Immature natural killer cell (primary cell): ENCODE results near the gene ADRA1B. TPM values are rescaled to one million over a fixed set of nuclear protein-coding genes. Genes with fewer than 3 reads are reported as not detected.
"Not testable (repeated sequence)": the region's sequence is repeated elsewhere in the genome, so short reads cannot be mapped to it uniquely, and the experiment has no call there.

ENCODE experiments used
- DNase-seq, 3 donors: peaks; one replicate each; pipeline ENCODE4 v3.0.0; 2022; ENCODE audit warnings: mixed read lengths in 1 of 3
- H3K27ac Mint-ChIP-seq, 6 donors: one replicate each; pipeline ENCODE4 v1.8.0; 2020; ENCODE audit warnings: mixed read lengths in 6 of 6, mild to moderate bottlenecking in 5 of 6, inconsistent platforms in 4 of 6, moderate library complexity in 3 of 6
- H3K27me3 Mint-ChIP-seq, 3 donors: one replicate each; pipeline ENCODE4 v1.8.0; 2020 to 2021; ENCODE audit warnings: low read depth in 3 of 3, mild to moderate bottlenecking in 3 of 3, mixed read lengths in 3 of 3, moderate library complexity in 3 of 3, inconsistent platforms in 1 of 3
- H3K36me3 Mint-ChIP-seq, 3 donors: one replicate each; pipeline ENCODE4 v1.8.0; 2020; ENCODE audit warnings: mixed read lengths in 3 of 3, inconsistent platforms in 2 of 3, mild to moderate bottlenecking in 2 of 3
- H3K4me1 Mint-ChIP-seq, 2 donors: one replicate each; pipeline ENCODE4 v1.8.0; 2020; ENCODE audit warnings: inconsistent platforms in 2 of 2, mild to moderate bottlenecking in 2 of 2, mixed read lengths in 2 of 2, moderate library complexity in 1 of 2
- H3K4me3 Mint-ChIP-seq, 5 donors: one replicate each; pipeline ENCODE4 v1.8.0; 2020; ENCODE audit warnings: mild to moderate bottlenecking in 5 of 5, mixed read lengths in 5 of 5, inconsistent platforms in 3 of 5, moderate library complexity in 3 of 5
- H3K9me3 Mint-ChIP-seq, 6 donors: one replicate each; pipeline ENCODE4 v1.8.0; 2020; ENCODE audit warnings: mild to moderate bottlenecking in 6 of 6, mixed read lengths in 6 of 6, inconsistent platforms in 4 of 6, moderate library complexity in 3 of 6
- polyA plus RNA-seq, 3 donors: library from polyadenylated mRNA; unstranded; fragments of 300-500 nt; fragmentation: Illumina TruSeq; gene quantifications; one replicate each; pipeline ENCODE4 v1.2.3, GENCODE V29; 2021

Gene ADRA1B
- polyA plus RNA-seq, 3 donors from 2014 or later = not detected

GRCh38 chr5:159951834-159952233, 35.6 kb downstream of the ADRA1B start:
- DNase-seq = no peak
- H3K27me3 Mint-ChIP-seq = peaks cover 4 to 11% (median 6%) of the 10 kb centered on the region in 3 donors
- H3K4me1 Mint-ChIP-seq = no peaks in the 10 kb centered on the region
- H3K27ac Mint-ChIP-seq = no peak overlapping the region
- H3K36me3 Mint-ChIP-seq = no peaks in the 10 kb centered on the region
- H3K4me3 Mint-ChIP-seq = no peak overlapping the region
- H3K9me3 Mint-ChIP-seq = no peaks in the 10 kb centered on the region

GRCh38 chr5:159953609-159954008, 37.3 kb downstream of the ADRA1B start:
- no peak for DNase-seq
- Mint-ChIP-seq H3K4me3 (no peak overlapping the region), H3K4me1 (no peaks in the 10 kb centered on the region), H3K9me3 (no peaks in the 10 kb centered on the region), H3K36me3 (no peaks in the 10 kb centered on the region), H3K27ac (no peak overlapping the region), H3K27me3 (peaks cover 4 to 13% (median 6%) of the 10 kb centered on the region in 3 donors)

- Mint-ChIP-seq H3K4me3 (no peak overlapping the region), H3K9me3 (no peaks in the 10 kb centered on the region), H3K4me1 (no peaks in the 10 kb centered on the region), H3K36me3 (no peaks in the 10 kb centered on the region), H3K27me3 (peaks cover 4 to 13% (median 6%) of the 10 kb centered on the region in 3 donors), H3K27ac (no peak overlapping the region)
- DNase-seq = no peak
Observed at GRCh38 chr5:159955056-159955624, 38.9 kb downstream of the ADRA1B start.

GRCh38 chr5:159956074-159956473, 39.8 kb downstream of the ADRA1B start:
- no peak for DNase-seq
- peaks cover 3 to 13% (median 6%) of the 10 kb centered on the region in 3 donors for H3K27me3 Mint-ChIP-seq
- no peaks in the 10 kb centered on the region for H3K4me1 Mint-ChIP-seq
- no peak overlapping the region for H3K4me3 Mint-ChIP-seq
- no peak overlapping the region for H3K27ac Mint-ChIP-seq
- no peaks in the 10 kb centered on the region for H3K36me3 Mint-ChIP-seq
- no peaks in the 10 kb centered on the region for H3K9me3 Mint-ChIP-seq

GRCh38 chr5:159961176-159962160, 45.2 kb downstream of the ADRA1B start:
- H3K36me3 Mint-ChIP-seq = no peaks in the 10 kb centered on the region
- H3K4me3 Mint-ChIP-seq = no peak overlapping the region
- H3K27me3 Mint-ChIP-seq = peaks cover 4 to 13% (median 4%) of the 10 kb centered on the region in 3 donors
- no peaks in the 10 kb centered on the region for H3K9me3 Mint-ChIP-seq
- DNase-seq = no peak
- H3K27ac Mint-ChIP-seq = no peak overlapping the region
- H3K4me1 Mint-ChIP-seq = no peaks in the 10 kb centered on the region

- Mint-ChIP-seq H3K27ac (no peak overlapping the region), H3K4me3 (no peak overlapping the region), H3K27me3 (peaks cover 4 to 13% (median 8%) of the 10 kb centered on the region in 3 donors), H3K4me1 (no peaks in the 10 kb centered on the region), H3K9me3 (no peaks in the 10 kb centered on the region), H3K36me3 (no peaks in the 10 kb centered on the region)
- DNase-seq = no peak
Observed at GRCh38 chr5:159962214-159962613, 45.9 kb downstream of the ADRA1B start.

- no peaks in the 10 kb centered on the region for H3K36me3 Mint-ChIP-seq
- H3K27me3 Mint-ChIP-seq = peaks cover 6 to 13% (median 6%) of the 10 kb centered on the region in 3 donors
- no peaks in the 10 kb centered on the region for H3K9me3 Mint-ChIP-seq
- no peak for DNase-seq
- no peak overlapping the region for H3K27ac Mint-ChIP-seq
- no peak overlapping the region for H3K4me3 Mint-ChIP-seq
- H3K4me1 Mint-ChIP-seq = no peaks in the 10 kb centered on the region
Observed at GRCh38 chr5:159963935-159964334, 47.7 kb downstream of the ADRA1B start.

- Mint-ChIP-seq H3K9me3 (no peaks in the 10 kb centered on the region), H3K27me3 (peaks cover 6 to 13% (median 9%) of the 10 kb centered on the region in 3 donors), H3K4me1 (no peaks in the 10 kb centered on the region), H3K27ac (no peak overlapping the region), H3K36me3 (no peaks in the 10 kb centered on the region), H3K4me3 (no peak overlapping the region)
- DNase-seq = peak in 1 of 3 donors; percentile 18
Observed at GRCh38 chr5:159965031-159965837, 49.0 kb downstream of the ADRA1B start.

- H3K27ac Mint-ChIP-seq, H3K9me3 Mint-ChIP-seq, DNase-seq, H3K36me3 Mint-ChIP-seq, H3K4me1 Mint-ChIP-seq, H3K4me3 Mint-ChIP-seq: not testable (repeated sequence)
- peaks cover 6 to 11% (median 9%) of the 10 kb centered on the region in 3 donors for H3K27me3 Mint-ChIP-seq
Observed at GRCh38 chr5:159965838-159966128, 49.5 kb downstream of the ADRA1B start.

- no peak for DNase-seq
- Mint-ChIP-seq H3K27ac (no peak overlapping the region), H3K4me1 (peaks cover 9 to 15% of the 10 kb centered on the region in 2 donors), H3K27me3 (peaks cover 8 to 28% (median 21%) of the 10 kb centered on the region in 3 donors), H3K4me3 (no peak overlapping the region), H3K9me3 (no peaks in the 10 kb centered on the region), H3K36me3 (peaks cover 0 to 4% (median 4%) of the 10 kb centered on the region in 3 donors)
Observed at GRCh38 chr5:159969966-159970365, 53.7 kb downstream of the ADRA1B start.

GRCh38 chr5:159971038-159971437, 54.8 kb downstream of the ADRA1B start:
- no peaks in the 10 kb centered on the region for H3K9me3 Mint-ChIP-seq
- H3K4me1 Mint-ChIP-seq = peaks cover 9 to 15% of the 10 kb centered on the region in 2 donors
- no peak overlapping the region for H3K4me3 Mint-ChIP-seq
- DNase-seq = no peak
- H3K36me3 Mint-ChIP-seq = peaks cover 0 to 4% (median 4%) of the 10 kb centered on the region in 3 donors
- H3K27me3 Mint-ChIP-seq = peaks cover 6 to 32% (median 17%) of the 10 kb centered on the region in 3 donors
- no peak overlapping the region for H3K27ac Mint-ChIP-seq

- Mint-ChIP-seq H3K4me3 (peak overlapping the region in 1 of 5 donors; percentile 46), H3K36me3 (peaks cover 0 to 4% (median 4%) of the 10 kb centered on the region in 3 donors), H3K27ac (no peak overlapping the region), H3K4me1 (peaks cover 9 to 15% of the 10 kb centered on the region in 2 donors), H3K9me3 (no peaks in the 10 kb centered on the region), H3K27me3 (peaks cover 6 to 31% (median 17%) of the 10 kb centered on the region in 3 donors)
- no peak for DNase-seq
Observed at GRCh38 chr5:159971514-159971913, 55.2 kb downstream of the ADRA1B start.

- no peak overlapping the region for H3K4me3 Mint-ChIP-seq
- no peak for DNase-seq
- H3K27ac Mint-ChIP-seq = no peak overlapping the region
- peaks cover 0 to 4% (median 4%) of the 10 kb centered on the region in 3 donors for H3K36me3 Mint-ChIP-seq
- H3K4me1 Mint-ChIP-seq = peaks cover 9 to 15% of the 10 kb centered on the region in 2 donors
- H3K27me3 Mint-ChIP-seq = peaks cover 6 to 28% (median 17%) of the 10 kb centered on the region in 3 donors
- no peaks in the 10 kb centered on the region for H3K9me3 Mint-ChIP-seq
Observed at GRCh38 chr5:159971931-159972461, 55.7 kb downstream of the ADRA1B start.
